Measurements from ENCODE around the gene SST.
"Not testable (repeated sequence)": the region's sequence is repeated elsewhere in the genome, so short reads cannot be mapped to it uniquely, and the experiment has no call there.

Gene SST

GRCh38 chr3:187681756-187682155 is 11.6 kb upstream of the SST start:
- DNase-seq = not testable (repeated sequence)

- peak; percentile 67 for DNase-seq
Observed at GRCh38 chr3:187679638-187680396, 9.6 kb upstream of the SST start.

GRCh38 chr3:187678726-187679268 is 8.6 kb upstream of the SST start:
- peak; percentile 61 for DNase-seq

GRCh38 chr3:187677604-187678003 is 7.4 kb upstream of the SST start:
- DNase-seq = no peak

GRCh38 chr3:187673012-187673411 is 2.8 kb upstream of the SST start:
- DNase-seq = no peak

GRCh38 chr3:187667526-187667925 is 2.7 kb downstream of the SST start:
- no peak for DNase-seq

- no peak for DNase-seq
Observed at GRCh38 chr3:187665764-187666402, 4.3 kb downstream of the SST start.

- no peak for DNase-seq
Observed at GRCh38 chr3:187665010-187665409, 5.2 kb downstream of the SST start.

GRCh38 chr3:187662848-187663409 is 7.3 kb downstream of the SST start:
- DNase-seq = no peak

- no peak for DNase-seq
Observed at GRCh38 chr3:187661267-187661666, 8.9 kb downstream of the SST start.

- DNase-seq = no peak
Observed at GRCh38 chr3:187651282-187651681, 18.9 kb downstream of the SST start.

GRCh38 chr3:187648177-187648576 is 22.0 kb downstream of the SST start:
- no peak for DNase-seq

GRCh38 chr3:187646906-187647660 is 23.1 kb downstream of the SST start:
- no peak for DNase-seq

- not testable (repeated sequence) for DNase-seq
Observed at GRCh38 chr3:187645379-187645778, 24.8 kb downstream of the SST start.

- no peak for DNase-seq
Observed at GRCh38 chr3:187642861-187643260, 27.3 kb downstream of the SST start.

GRCh38 chr3:187641320-187642016 is 28.7 kb downstream of the SST start:
- DNase-seq = no peak

- no peak for DNase-seq
Observed at GRCh38 chr3:187640569-187641059, 29.6 kb downstream of the SST start.

- no peak for DNase-seq
Observed at GRCh38 chr3:187639927-187640568, 30.1 kb downstream of the SST start.

- DNase-seq = no peak
Observed at GRCh38 chr3:187636528-187636927, 33.7 kb downstream of the SST start.

GRCh38 chr3:187630404-187630803 is 39.8 kb downstream of the SST start:
- DNase-seq = no peak

- no peak for DNase-seq
Observed at GRCh38 chr3:187629711-187630110, 40.5 kb downstream of the SST start.

- no peak for DNase-seq
Observed at GRCh38 chr3:187628169-187628568, 42.0 kb downstream of the SST start.

All from fibroblast of skin of back (primary cell).